HG03354 (cell line): ENCODE data around the gene LRRC74A.

ENCODE experiments used
- ATAC-seq: cut with Tn5 transposase; IDR thresholded peaks from one replicate; pipeline ENCODE4 v1.9.1; 2021; ENCODE audit warnings: mild to moderate bottlenecking; ENCODE audit not compliant: unreplicated experiment, poor library complexity, severe bottlenecking

Gene LRRC74A

DNA sequence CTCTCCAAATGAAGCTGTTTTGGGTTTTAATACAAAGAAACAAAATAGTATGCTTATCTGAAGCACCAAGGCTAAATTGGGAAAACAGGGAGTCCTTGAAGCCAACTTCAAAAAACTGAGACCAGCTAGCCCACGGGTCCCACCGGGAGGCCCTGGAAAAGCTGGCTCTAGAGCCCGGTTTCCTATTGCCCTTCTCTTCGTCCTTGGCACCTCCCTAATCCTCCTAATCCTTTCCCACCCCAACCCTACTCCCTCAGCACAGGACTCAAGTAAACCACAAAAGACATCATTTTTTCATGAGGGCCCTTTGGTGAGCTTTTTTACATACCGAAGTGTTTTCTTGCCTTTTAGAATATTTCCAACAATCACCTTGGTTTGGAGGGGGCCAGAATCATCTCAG lies 11.3 kb downstream of the LRRC74A start:
- ATAC-seq = no peak

- ATAC-seq = no peak
These were observed 16.2 kb downstream of the LRRC74A start for GRCh38 chr14:76842414-76842813.

DNA sequence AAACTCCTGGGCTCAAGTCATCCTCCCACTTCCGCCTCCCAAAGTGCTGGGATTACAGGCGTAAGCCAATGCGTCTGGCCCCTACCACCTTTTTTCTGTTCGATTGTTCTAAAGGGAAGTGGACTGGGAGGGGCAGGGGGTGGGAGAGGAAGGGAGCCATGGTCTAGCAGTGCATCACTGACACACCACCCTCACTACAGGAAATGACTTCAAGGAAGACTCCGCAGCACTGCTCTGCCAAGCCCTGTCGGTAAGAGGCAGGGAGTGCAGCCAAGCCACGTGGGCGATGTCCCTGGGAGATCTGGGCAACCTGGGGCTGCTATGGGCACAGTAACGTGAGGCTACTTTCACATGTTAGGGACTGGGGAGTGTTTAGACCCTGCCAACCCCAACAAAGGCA lies 18.0 kb downstream of the LRRC74A start:
- ATAC-seq = no peak

DNA sequence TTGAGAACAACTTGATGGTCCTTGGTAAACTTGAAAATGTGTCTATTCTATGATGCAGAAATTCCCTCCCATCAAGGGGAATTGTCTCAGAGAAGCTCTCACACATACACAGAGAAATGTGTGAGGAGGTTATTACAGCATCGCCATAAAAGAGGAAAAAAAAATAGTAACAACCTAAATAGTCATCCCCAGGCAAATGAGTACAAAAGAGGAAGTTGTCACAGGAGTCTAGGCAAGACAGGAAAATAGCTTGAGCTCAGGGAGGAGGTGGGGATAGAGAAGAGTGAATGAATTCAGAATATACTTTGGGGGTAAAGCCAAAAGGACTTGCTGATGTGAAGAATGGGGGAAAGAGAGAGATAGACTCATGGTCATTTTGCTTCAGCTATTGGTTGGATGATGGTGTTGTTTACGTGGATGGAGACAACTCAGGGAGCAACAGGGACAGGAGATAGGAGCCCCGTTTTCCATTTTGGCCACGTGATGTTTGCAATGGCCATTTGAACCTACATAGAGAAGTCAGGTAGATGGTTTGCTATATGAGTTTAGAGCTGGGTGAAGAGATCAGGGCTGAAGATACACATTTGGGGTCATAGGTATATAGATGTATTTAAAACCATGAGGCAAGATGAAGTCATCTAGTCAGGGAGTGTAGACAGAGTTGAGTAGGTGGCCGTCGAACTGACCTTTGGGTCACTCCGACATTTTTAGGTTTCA lies 20.3 kb downstream of the LRRC74A start:
- ATAC-seq = no peak

DNA sequence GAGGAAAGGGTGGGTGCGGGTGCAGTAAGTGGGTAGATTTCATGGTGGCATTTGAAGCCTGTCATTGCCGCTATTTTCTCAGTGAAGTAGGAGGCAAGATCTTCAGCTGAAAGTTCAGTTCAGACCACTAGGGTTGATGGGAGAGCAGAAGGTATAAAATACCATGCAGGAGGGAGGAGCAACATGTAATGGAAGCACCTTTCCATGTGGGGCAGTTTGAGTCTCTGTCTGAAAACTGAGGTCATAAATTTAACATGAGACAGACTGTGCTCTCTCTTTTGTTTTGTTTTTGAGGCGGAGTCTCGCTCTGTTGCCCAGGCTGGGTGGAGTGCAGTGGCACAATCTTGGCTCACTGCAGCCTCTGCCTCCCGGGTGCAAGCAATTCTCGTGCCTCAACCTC lies 22.7 kb downstream of the LRRC74A start:
- ATAC-seq = no peak

- no peak for ATAC-seq
These were observed 28.9 kb downstream of the LRRC74A start for GRCh38 chr14:76855066-76855465.

GRCh38 chr14:76856769-76857168 lies 30.6 kb downstream of the LRRC74A start:
- no peak for ATAC-seq

DNA sequence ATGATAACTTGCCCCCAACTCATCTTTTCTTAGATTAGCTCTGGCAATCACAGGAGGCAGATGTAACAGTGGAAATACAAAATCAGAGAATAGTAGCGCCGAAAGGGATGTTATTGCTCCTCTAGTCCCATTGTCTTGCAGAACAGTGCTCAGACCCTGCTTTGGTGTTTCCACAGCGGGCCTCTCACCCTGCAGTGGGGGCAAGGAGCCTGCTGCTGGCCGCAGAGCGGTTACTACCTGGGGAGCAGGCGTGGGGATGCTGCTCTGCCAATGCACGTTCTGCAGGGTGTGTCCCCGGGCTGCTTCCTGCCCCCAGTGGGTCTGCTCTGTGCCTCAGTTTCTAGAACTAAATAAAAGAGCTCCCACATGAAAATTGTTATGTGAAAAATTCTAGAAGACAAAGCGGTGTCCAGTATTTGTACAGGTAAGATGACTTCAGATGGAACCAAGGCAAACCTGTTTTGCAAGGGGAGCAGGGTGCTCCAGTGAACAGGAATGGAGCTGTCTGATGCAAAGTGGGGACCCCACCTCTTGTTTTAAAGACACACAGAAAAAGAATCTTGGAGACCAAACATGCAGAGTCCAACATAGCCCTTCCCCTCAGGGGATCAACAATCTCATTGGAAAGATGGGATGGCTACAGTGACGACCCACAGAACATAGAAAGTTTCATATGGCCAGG lies 35.5 kb downstream of the LRRC74A start:
- no peak for ATAC-seq

GRCh38 chr14:76862546-76863282 lies 36.5 kb downstream of the LRRC74A start:
- no peak for ATAC-seq

- ATAC-seq = no peak
These were observed 37.7 kb downstream of the LRRC74A start for GRCh38 chr14:76863724-76864407.

GRCh38 chr14:76866456-76866855 lies 40.2 kb downstream of the LRRC74A start:
- ATAC-seq = no peak

DNA sequence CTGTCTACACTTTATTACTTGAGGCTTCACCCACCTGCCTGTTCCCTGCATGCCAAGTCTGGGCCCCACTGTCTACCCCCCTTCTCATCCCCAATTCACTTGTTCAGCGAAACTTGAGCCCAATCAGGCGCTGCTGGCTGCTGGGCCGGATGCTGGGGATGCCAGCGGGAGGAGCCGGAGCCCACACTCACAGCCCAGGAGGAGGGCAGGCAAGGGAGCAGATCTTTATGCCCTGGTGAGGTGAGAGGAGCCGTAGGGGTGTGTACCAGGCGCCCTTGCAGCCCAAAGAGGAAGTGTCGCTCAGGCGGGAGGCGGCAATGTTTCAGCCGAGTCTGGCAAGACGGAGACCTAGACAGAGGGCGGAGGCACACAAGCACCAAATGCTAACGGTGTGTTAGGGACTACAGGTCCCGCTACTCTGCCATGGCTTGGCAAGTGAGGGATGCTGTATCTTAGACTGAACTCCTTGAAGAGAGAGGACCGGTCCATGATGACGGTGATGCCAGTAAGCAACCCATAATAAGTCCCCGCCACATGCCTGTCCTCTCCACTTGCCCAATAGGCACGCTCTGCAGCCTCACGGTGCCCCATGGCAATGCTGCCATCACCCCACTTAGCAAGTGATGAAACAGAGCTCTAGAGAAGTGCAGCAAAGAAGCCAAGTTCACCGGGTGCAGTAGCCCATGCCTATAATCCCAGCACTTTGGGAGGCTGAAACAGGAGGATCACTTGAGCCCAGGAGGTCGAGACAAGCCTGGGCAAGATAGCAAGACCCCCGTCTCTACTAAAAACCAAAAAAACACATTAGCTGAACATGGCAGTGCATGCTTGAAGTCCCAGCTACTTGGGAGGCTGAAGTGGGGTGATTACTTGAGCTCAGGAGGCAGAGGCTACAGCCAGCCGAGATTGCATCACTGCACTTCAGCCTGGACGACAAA lies 41.6 kb downstream of the LRRC74A start:
- ATAC-seq = peak; percentile 46

GRCh38 chr14:76868454-76869170 lies 42.4 kb downstream of the LRRC74A start:
- ATAC-seq = no peak

GRCh38 chr14:76870166-76870565 lies 44.0 kb downstream of the LRRC74A start:
- ATAC-seq = no peak

DNA sequence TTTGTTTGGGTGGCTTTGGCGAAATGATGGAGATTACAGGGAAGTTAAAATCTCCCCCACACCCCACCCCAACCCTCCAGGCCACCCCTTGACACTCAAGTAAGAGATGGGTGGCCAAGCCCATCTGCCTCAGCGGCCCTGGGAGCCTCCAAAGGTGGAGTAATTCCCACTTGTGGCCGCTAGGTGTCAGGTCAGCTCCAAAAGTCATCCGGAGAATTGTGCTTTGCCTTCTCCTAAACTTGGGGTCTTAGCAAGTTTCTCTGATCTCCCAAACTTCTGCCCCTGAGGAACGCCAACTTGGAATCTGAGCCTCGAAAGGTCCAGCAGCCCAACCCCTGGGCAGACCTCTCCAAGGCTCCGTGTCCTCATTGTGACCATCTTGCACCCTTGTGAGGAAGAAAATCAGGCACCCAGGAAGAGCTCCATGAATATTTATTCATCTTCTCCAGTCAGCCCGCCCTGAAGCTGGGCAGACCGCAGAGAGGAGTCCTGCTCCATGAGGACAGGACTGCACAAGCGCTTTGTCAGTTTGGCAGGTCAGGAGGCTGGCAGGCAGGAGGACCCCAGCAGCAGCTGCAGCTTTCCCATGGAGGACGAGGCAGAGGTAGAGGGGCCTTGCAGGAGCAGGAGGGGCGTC lies 46.7 kb downstream of the LRRC74A start:
- no peak for ATAC-seq

- ATAC-seq = no peak
These were observed 48.5 kb downstream of the LRRC74A start for GRCh38 chr14:76874734-76875133.

DNA sequence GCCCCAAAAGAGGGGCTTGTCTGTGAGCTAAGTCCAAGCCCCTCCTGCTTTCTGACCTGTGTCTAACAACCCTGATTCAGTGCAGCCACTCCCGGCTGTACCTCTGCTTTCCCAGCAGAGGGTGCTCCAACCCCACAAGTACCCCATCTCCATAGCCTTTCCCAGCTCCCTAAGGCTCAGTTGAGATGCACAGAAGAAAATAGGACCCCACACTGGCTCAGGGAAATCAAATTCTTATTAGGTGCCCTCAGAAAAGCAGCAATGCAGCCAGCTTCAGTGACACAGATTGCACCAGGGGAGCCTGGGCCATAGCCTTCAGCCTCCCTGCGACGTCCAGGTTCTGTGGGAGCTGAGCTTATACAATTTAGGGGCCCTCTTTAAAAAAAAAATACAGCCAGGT lies 49.9 kb downstream of the LRRC74A start:
- ATAC-seq = peak; percentile 52

DNA sequence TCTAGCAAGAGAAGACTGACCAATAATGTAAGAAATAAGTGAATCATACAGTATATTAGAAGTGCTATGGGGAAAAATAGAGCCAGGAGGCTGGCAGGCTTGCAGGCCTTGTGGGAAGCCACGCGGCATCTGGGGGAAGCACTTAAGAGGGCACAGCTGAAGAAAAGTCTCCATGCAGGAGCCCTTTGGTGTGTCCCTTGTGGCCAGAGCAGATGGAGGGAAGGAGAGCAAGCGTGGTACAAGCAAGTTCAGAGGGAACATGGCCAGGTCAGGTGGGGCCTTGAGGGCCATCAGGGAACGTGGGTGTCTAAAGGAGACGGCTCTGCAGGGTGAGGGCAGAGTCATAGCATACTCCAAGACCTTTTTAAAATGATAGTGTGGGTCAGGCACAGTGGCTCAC lies 51.7 kb downstream of the LRRC74A start:
- ATAC-seq = no peak
